H1 (cell line): ENCODE results near the gene OR9I1. TPM values are rescaled to one million over a fixed set of nuclear protein-coding genes. Genes with fewer than 3 reads are reported as not detected.

Experiments used
- CTCF ChIA-PET: fragments of 300-600 bp; sonication (Branson Sonifier 250); formaldehyde crosslinking; loops from one replicate; lab custom pipeline; 2021; ENCODE audit not compliant: partially characterized antibody; lab: Charles Lee
- POLR2A ChIA-PET: fragments of 300-600 bp; sonication (Branson Sonifier 250); formaldehyde crosslinking; loops from one replicate; lab custom pipeline; 2021; ENCODE audit warnings: inconsistent platforms; ENCODE audit not compliant: partially characterized antibody; lab: Charles Lee
- DNase-seq, 2 experiments: peaks; one replicate each; pipeline versions ENCODE4 v3.0.0 to v3.0.0-alpha.2; 2010 to 2022; ENCODE audit warnings: low spot score in 2 of 2, low read depth in 1 of 2, mixed read lengths in 1 of 2
- FAIRE-seq: peaks from 2 replicates; lab custom pipeline; 2011; peaks lifted over from hg19 to GRCh38; lab: Jason Lieb, UNC
- H2AFZ ChIP-seq: 2 replicates; pipeline ENCODE4 v1.8.1; 2012; ENCODE audit warnings: low read length, inconsistent platforms
- H2AK5ac ChIP-seq: 2 replicates; pipeline ENCODE4 v1.6.1; 2013; ENCODE audit warnings: low read depth, low read length
- H2BK120ac ChIP-seq: replicated peaks from 2 replicates; pipeline ENCODE3; 2013; ENCODE audit warnings: low read depth, low read length, inconsistent platforms
- H2BK12ac ChIP-seq: 2 replicates; pipeline ENCODE4 v1.6.1; 2013; ENCODE audit warnings: low read depth, low read length
- H2BK15ac ChIP-seq: 2 replicates; pipeline ENCODE4 v1.6.1; 2013; ENCODE audit warnings: low read length
- H2BK20ac ChIP-seq: 2 replicates; pipeline ENCODE4 v1.6.1; 2013; ENCODE audit warnings: low read length
- H2BK5ac ChIP-seq: 2 replicates; pipeline ENCODE4 v1.6.1; 2013; ENCODE audit warnings: low read depth, low read length
- H3K14ac ChIP-seq: 2 replicates; pipeline ENCODE4 v1.6.1; 2013; ENCODE audit warnings: inconsistent platforms; ENCODE audit not compliant: insufficient read length
- H3K18ac ChIP-seq: 2 replicates; pipeline ENCODE4 v1.6.1; 2013; ENCODE audit warnings: low read length; ENCODE audit errors: extremely low read depth
- H3K23ac ChIP-seq: 2 replicates; pipeline ENCODE4 v1.6.1; 2013; ENCODE audit warnings: inconsistent platforms; ENCODE audit not compliant: insufficient read length
- H3K23me2 ChIP-seq: 2 replicates; pipeline ENCODE4 v1.6.1; 2013; ENCODE audit warnings: low read depth, low read length
- H3K27ac ChIP-seq: 2 replicates; pipeline ENCODE4 v1.6.1; 2011; ENCODE audit warnings: low read depth, low read length, inconsistent platforms
- H3K27me3 ChIP-seq, 4 experiments: replicated peaks in 1 of 4; 1 replicate in 1 of 4; 2 replicates in 3 of 4; pipeline versions ENCODE4 v1.6.1 to v1.8.1; 2011 to 2013; ENCODE audit warnings: low read length in 3 of 4, mild to moderate bottlenecking in 3 of 4, inconsistent platforms in 2 of 4, mixed read lengths in 2 of 4, moderate library complexity in 1 of 4; ENCODE audit not compliant: control insufficient read depth in 3 of 4, insufficient read depth in 3 of 4; ENCODE audit errors: extremely low read depth in 1 of 4
- H3K36me3 ChIP-seq, 4 experiments: 2 replicates each; pipeline versions ENCODE4 v1.6.1 to v1.8.1; 2011 to 2013; ENCODE audit warnings: mild to moderate bottlenecking in 4 of 4, low read length in 3 of 4, moderate library complexity in 2 of 4, control low read depth in 1 of 4, inconsistent platforms in 1 of 4; ENCODE audit not compliant: insufficient read depth in 4 of 4, control insufficient read depth in 2 of 4
- H3K4ac ChIP-seq: replicated peaks from 2 replicates; pipeline ENCODE3; 2013; ENCODE audit warnings: low read length, low read depth, mixed read lengths, inconsistent platforms; ENCODE audit not compliant: insufficient read length
- H3K4me1 ChIP-seq, 4 experiments: replicated peaks in 1 of 4; 1 replicate in 1 of 4; 2 replicates in 3 of 4; pipeline versions ENCODE4 v1.6.1 to v1.8.1; 2011 to 2013; ENCODE audit warnings: low read length in 3 of 4, inconsistent platforms in 2 of 4, mixed read lengths in 1 of 4; ENCODE audit not compliant: insufficient read depth in 4 of 4, control insufficient read depth in 3 of 4
- H3K4me2 ChIP-seq, 2 experiments: 2 replicates each; pipeline versions ENCODE4 v1.6.1 to v1.8.1; 2011 to 2013; ENCODE audit warnings: low read depth in 2 of 2, low read length in 2 of 2, control low read depth in 1 of 2, inconsistent platforms in 1 of 2, mild to moderate bottlenecking in 1 of 2; ENCODE audit not compliant: insufficient read depth in 1 of 2
- H3K4me3 ChIP-seq, 4 experiments: fragments of 200-600, 300-600 bp in 1 of 4; sonication (generic), shearing (Covaris generic), sonication (Bioruptor Twin) in 1 of 4; 2 replicates each; pipeline versions ENCODE4 v1.5.1 to v1.8.1; 2011 to 2016; ENCODE audit warnings: low read length in 4 of 4, low read depth in 3 of 4, control low read depth in 2 of 4, inconsistent platforms in 2 of 4, mild to moderate bottlenecking in 2 of 4, mixed read lengths in 1 of 4, moderate library complexity in 1 of 4; ENCODE audit not compliant: insufficient read depth in 2 of 4; ENCODE audit errors: extremely low read depth in 1 of 4
- H3K56ac ChIP-seq: replicated peaks from 2 replicates; pipeline ENCODE3; 2013; ENCODE audit warnings: low read depth, mild to moderate bottlenecking, mixed read lengths, low read length, inconsistent platforms; ENCODE audit not compliant: insufficient read length
- H3K79me1 ChIP-seq: 2 replicates; pipeline ENCODE4 v1.6.1; 2013; ENCODE audit warnings: low read depth, low read length, control low read depth
- H3K79me2 ChIP-seq, 2 experiments: 2 replicates each; pipeline versions ENCODE4 v1.6.1 to v1.8.1; 2012 to 2013; ENCODE audit warnings: low read length in 2 of 2, mild to moderate bottlenecking in 2 of 2, inconsistent platforms in 1 of 2; ENCODE audit not compliant: insufficient read depth in 2 of 2, control insufficient read depth in 1 of 2
- H3K9ac ChIP-seq, 4 experiments: replicated peaks in 1 of 4; 1 replicate in 1 of 4; 2 replicates in 3 of 4; pipeline versions ENCODE4 v1.6.1 to v1.8.1; 2011 to 2013; ENCODE audit warnings: low read depth in 3 of 4, low read length in 3 of 4, control low read depth in 2 of 4, mild to moderate bottlenecking in 2 of 4, moderate library complexity in 2 of 4, inconsistent platforms in 1 of 4; ENCODE audit errors: extremely low read depth in 1 of 4
- H3K9me3 ChIP-seq, 2 experiments: 2 replicates each; pipeline versions ENCODE4 v1.6.1 to v1.8.1; 2012 to 2013; ENCODE audit warnings: mild to moderate bottlenecking in 2 of 2, moderate library complexity in 2 of 2, control low read depth in 1 of 2, inconsistent platforms in 1 of 2, low read depth in 1 of 2, low read length in 1 of 2, mixed read lengths in 1 of 2; ENCODE audit not compliant: insufficient read depth in 2 of 2
- H4K20me1 ChIP-seq, 2 experiments: replicated peaks in 1 of 2; 2 replicates each; pipeline versions ENCODE3 to v1.8.1; 2011 to 2013; ENCODE audit warnings: inconsistent platforms in 2 of 2, low read length in 2 of 2, mild to moderate bottlenecking in 1 of 2; ENCODE audit not compliant: insufficient read depth in 2 of 2, control insufficient read depth in 1 of 2
- H4K5ac ChIP-seq: 2 replicates; pipeline ENCODE4 v1.6.1; 2013; ENCODE audit warnings: low read length, low read depth, mixed read lengths, inconsistent platforms; ENCODE audit not compliant: insufficient read length
- H4K8ac ChIP-seq: 2 replicates; pipeline ENCODE4 v1.8.0; 2013; ENCODE audit warnings: mild to moderate bottlenecking, moderate library complexity, low read length, inconsistent platforms; ENCODE audit not compliant: insufficient read depth; ENCODE audit errors: extremely low read depth
- H4K91ac ChIP-seq: replicated peaks from 2 replicates; pipeline ENCODE3; 2013; ENCODE audit warnings: low read length, mixed read lengths, inconsistent platforms; ENCODE audit not compliant: insufficient read length
- ATF2 ChIP-seq: IDR thresholded peaks from 2 replicates; pipeline ENCODE4 v1.6.1; 2012; ENCODE audit warnings: low read length, inconsistent platforms
- BCL11A ChIP-seq, 2 experiments: IDR thresholded peaks; one replicate each; pipeline ENCODE4 v1.6.1; 2011; ENCODE audit warnings: low read depth in 2 of 2, low read length in 2 of 2, mild to moderate bottlenecking in 2 of 2
- EZH2 ChIP-seq: fragments of 200-600 bp; sonication (generic); IDR thresholded peaks from 2 replicates; pipeline ENCODE4 v1.7.1; 2012; ENCODE audit warnings: low read depth, mild to moderate bottlenecking, moderate library complexity, low read length, inconsistent platforms; ENCODE audit not compliant: severe bottlenecking
- GABPA ChIP-seq: IDR thresholded peaks from 2 replicates; pipeline ENCODE4 v1.6.1; 2011; ENCODE audit warnings: mild to moderate bottlenecking, low read length, moderate library complexity, borderline replicate concordance; ENCODE audit not compliant: insufficient read depth
- HDAC6 ChIP-seq: IDR thresholded peaks from one replicate; pipeline ENCODE4 v1.7.1; 2012; ENCODE audit warnings: low read depth, mild to moderate bottlenecking, inconsistent platforms, low read length, moderate library complexity
- POU5F1 ChIP-seq: IDR thresholded peaks from 2 replicates; pipeline ENCODE4 v1.6.1; 2011; ENCODE audit warnings: low read depth, mild to moderate bottlenecking, low read length, moderate library complexity
- SP4 ChIP-seq: IDR thresholded peaks from 2 replicates; pipeline ENCODE4 v1.6.1; 2012; ENCODE audit warnings: low read length, inconsistent platforms
- YY1 ChIP-seq: IDR thresholded peaks from 2 replicates; pipeline ENCODE4 v1.6.1; 2011; ENCODE audit warnings: low read depth, mild to moderate bottlenecking, low read length
- ZNF274 ChIP-seq: IDR thresholded peaks from 2 replicates; pipeline ENCODE4 v1.7.0; 2012; ENCODE audit warnings: low read length, borderline replicate concordance; ENCODE audit errors: extremely low read depth
- WGBS, 2 experiments: shearing (Covaris generic) in 1 of 2; methylation state at CpG; one replicate each; pipeline versions ENCODE4 v1.1.6 to v1.1.7; 2013 to 2015; ENCODE audit warnings: low lambda C conversion rate in 2 of 2, mixed read lengths in 2 of 2, inconsistent platforms in 1 of 2, low coverage in 1 of 2, missing lambda C conversion rate in 1 of 2; ENCODE audit not compliant: insufficient replicate concordance in 2 of 2, insufficient coverage in 1 of 2, insufficient read length in 1 of 2; ENCODE audit errors: extremely low coverage in 1 of 2, missing lambda C conversion rate in 1 of 2; 5-methylcytosine and 5-hydroxymethylcytosine counted together
- polyA plus RNA-seq, 7 experiments: library from polyadenylated mRNA; depleted of rRNA in 3 of 7; stranded (reverse) in 5 of 7; unstranded in 2 of 7; fragments of >200 nt in 5 of 7; fragments of 200-250 nt in 2 of 7; gene quantifications; 1 replicate in 5 of 7; 2 replicates in 1 of 7; 4 replicates in 1 of 7; pipeline versions ENCODE4 v1.2.1 to v1.2.3, GENCODE V29; 2011 to 2013; ENCODE audit warnings: missing spikeins in 2 of 7, mixed read lengths in 2 of 7
- total RNA-seq: library from RNA; stranded (reverse); fragmentation: NEBNext Ultra II Directional; extraction: Animal tissue kit (Norgen Biotek cat#: 25700); gene quantifications from 2 replicates; pipeline ENCODE4 v1.2.1, GENCODE V29; 2021

OR9I1 gene
- total and polyA plus RNA-seq, 2 of the 8 experiments (the other 6 are each of a cell fraction or from before 2014, with no cell fraction given): not detected

GRCh38 chr11:58135171-58135570 lies 9.8 kb upstream of the OR9I1 start:
- no peak overlapping the region for H2BK5ac ChIP-seq
- H2BK20ac ChIP-seq: no peak overlapping the region
- no peaks in the 10 kb centered on the region for H3K23me2 ChIP-seq
- CTCF ChIA-PET: interaction anchor here (0.9 kb wide), 1 partner anchor 472 kb away, joined by 3 read pairs; no protein-coding TSS in a partner anchor
- H3K4ac ChIP-seq: no peak overlapping the region
- DNase-seq (no peak), FAIRE-seq (no peak)
- WGBS, 2 experiments: 81% methylated on average over 1 of the region's 1 CpG; no CpG with 5 or more reads in 1 of the 2 experiments
- H3K14ac ChIP-seq: no peak overlapping the region
- H4K20me1 ChIP-seq: no peaks in the 10 kb centered on the region
- H2AK5ac ChIP-seq: no peak overlapping the region
- no peaks in the 10 kb centered on the region for H3K27me3 ChIP-seq
- no peak overlapping the region for H4K5ac ChIP-seq
- H4K8ac ChIP-seq: no peak overlapping the region
- H3K4me2 ChIP-seq: no peak overlapping the region
- H3K79me2 ChIP-seq: no peaks in the 10 kb centered on the region
- no peak overlapping the region for H3K23ac ChIP-seq
- no peak overlapping the region for H3K4me3 ChIP-seq
- H2BK12ac ChIP-seq: no peak overlapping the region
- no peak overlapping the region for H3K27ac ChIP-seq
- H3K56ac ChIP-seq: no peak overlapping the region
- no peak overlapping the region for H2AFZ ChIP-seq
- H4K91ac ChIP-seq: no peak overlapping the region
- H3K4me1 ChIP-seq: no peaks in the 10 kb centered on the region
- H2BK15ac ChIP-seq: no peak overlapping the region
- H2BK120ac ChIP-seq: no peak overlapping the region
- POLR2A ChIA-PET: no interaction called here
- peaks cover 0 to 4% of the 10 kb centered on the region in 2 experiments; a peak in 1 of 4 replicates for H3K9me3 ChIP-seq
- H3K9ac ChIP-seq: no peak overlapping the region
- no peaks in the 10 kb centered on the region for H3K36me3 ChIP-seq
- H3K18ac ChIP-seq: no peak overlapping the region
- H3K79me1 ChIP-seq: no peaks in the 10 kb centered on the region
- TF ChIP-seq GABPA (no peak), POU5F1 (no peak), EZH2 (no peak), BCL11A (IDR thresholded peaks at IDR 0.05; ENCODE audit: low read depth in 2 of 2, low read length in 2 of 2) (no peak), ATF2 (no peak), ZNF274 (no peak), YY1 (no peak), SP4 (no peak), HDAC6 (no peak)
